ENCODE results near the gene SOX5.
"Not testable (repeated sequence)": the region's sequence is repeated elsewhere in the genome, so short reads cannot be mapped to it uniquely, and the experiment has no call there.

SOX5 gene

DNA sequence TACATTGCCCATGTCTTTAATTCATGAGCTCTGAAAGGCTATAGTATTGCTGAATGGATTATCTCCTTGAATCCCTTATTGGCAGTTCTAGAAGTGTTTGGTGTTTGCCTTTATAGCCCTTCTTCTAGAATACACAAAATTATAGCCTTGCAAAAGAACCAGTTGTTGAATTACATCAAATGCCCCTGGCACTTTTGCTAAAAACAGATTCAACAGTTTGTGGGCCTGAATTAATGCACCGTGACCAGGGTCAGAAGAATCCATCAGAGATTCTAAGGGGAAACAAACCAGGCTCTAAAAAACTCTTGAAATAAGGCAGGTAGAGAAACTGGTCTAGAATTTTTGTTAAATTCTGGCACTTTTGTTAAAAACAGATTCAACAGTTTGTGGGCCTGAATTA, 197.8 kb downstream of the SOX5 start:
- no peak for DNase-seq

DNA sequence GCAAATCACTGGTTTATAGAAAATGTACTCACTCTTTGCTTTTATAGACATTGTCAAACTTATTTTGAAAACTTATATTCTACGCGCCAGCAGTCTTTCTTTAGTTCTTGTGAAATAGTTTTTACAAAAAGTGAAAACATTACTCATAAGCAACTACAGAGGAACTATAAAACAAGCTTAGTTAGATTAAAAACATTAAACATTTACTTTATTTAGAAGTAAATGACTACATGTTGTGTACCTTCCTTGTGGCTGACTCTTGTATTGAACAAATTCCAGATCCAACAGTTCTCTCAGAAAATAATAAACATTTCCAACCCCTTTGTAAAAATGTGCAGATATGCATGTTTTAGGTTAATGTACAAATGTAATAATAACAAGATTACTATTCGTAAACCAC, 198.5 kb downstream of the SOX5 start:
- DNase-seq, result no peak

DNA sequence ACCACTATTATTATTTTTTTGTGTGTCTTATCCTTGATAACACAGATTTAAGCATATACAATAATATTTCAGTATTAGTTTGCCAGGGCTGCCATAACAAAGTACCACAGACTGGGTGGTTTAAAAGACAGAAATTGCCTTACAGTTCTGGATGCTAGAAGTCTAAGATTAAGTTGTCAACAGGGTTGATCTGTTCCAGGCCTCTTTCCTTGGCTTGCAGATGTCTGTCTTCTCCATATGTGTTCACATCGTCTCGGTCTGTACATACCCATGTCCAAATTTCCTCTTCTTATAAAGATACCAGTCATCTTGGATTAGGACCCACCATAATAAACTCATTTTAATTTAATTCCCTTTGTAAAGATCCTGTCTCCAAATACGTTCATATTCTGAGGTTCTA, 204.8 kb downstream of the SOX5 start:
- DNase-seq, result no peak

DNA sequence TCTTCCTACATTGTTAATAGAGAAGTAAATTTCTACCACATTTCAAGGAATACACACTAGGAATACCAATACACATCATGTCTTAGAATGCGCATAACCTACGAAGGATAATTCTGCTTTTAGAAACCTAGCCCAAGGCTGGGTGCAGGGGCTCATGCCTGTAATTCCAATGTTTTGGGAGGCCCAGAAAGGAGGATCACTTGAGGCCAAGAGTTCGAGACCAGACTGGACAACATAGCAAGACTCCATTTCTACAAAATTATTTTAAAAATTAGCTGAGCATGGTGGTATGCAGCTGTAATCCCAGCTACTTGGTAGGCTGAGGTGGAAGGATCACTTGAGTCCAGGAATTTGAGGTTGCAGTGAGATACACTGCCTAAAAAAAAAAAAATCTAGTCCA, 206.9 kb downstream of the SOX5 start:
- no peak for DNase-seq

DNA sequence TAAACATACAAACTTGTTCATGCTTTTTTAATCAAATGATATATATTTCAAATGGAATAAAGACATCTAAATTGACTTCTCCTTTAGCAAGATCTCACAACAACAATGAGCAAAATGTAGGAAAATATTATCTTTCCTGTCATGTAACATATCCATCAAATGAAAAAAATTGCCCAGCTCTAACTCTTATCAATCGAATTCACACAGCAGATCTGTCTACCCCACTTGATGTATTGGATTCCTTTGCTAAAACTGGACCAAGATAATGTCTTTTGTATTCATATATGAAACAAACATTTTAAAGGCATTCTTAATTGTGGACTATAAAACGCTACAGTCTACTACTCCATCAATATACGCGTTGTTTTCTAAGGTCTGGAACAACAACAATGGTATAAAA, 218.0 kb downstream of the SOX5 start:
- no peak for DNase-seq

DNA sequence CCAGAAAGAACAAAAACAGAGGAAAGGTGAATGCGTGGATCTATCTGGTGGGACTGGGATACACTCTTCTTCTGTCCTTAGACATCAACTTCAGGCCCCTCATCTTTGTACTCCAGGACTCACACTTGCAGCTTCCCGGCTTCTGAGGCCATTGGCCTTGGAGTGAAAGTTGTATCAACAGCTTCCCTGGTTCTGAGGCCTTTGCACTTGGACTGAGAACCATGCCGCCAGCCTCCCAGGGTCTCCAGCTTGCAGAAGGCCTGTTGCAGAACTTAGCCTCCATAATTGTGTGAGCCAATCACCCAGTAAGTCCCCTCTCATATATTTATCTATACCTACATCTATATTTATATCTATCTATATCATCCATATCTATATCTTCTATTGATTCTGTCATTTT, 218.4 kb downstream of the SOX5 start:
- DNase-seq, result no peak

DNA sequence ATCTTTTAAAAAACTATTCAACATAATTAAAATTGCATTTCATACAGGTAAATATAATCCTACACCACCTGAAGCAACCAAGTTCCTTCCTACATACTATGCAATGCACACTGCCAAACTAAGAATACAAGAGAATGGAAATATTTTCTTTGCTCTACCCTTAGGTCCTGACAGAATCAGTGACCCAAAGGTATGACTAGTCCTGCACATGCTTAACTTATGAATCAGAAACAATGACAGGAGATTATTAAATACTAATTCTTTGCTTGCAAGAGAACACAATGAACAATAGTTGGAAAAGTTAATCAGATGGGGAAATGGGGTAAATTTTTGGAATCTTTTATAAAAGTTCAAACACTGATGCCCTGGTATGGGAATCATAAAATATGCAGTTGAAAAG, 220.1 kb downstream of the SOX5 start:
- DNase-seq, result no peak

DNA sequence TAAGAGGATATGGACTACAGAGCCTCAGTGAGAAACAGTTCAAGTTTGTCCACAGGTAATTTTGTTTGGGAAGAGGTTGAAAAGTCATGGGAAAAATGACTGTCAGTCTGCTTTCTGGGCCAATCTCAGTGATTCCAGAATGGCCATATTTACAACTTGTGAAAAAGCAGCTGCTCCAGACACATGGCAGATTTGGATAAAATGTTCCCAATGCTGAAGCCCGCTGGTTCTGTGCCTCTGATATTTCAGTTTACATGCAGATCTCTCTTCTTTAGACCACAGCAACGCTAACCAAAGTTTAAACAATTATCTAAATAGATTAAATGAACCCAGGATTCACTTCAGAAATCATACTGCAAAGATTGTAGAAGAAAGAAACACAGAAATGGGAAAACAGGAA, 222.8 kb downstream of the SOX5 start:
- DNase-seq, result no peak

DNA sequence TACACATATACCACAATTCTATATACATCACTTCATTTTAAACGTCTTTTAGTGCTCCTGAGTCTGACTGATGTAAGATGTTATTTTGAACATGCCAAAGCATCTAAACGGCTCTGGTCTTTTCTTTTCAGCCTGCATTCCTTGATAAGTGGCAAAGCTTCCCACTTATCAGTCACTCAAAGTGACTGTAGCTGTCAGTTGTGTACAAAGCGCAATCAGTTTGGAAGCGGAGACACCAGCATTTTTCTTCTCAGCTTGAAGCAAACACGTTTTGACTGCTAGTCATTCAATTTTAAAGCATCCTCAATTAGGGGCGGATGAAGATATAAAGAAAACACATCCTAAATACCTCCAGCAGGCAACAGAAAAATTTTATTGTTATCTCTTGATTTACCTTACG, 226.8 kb downstream of the SOX5 start:
- no peak for DNase-seq

DNA sequence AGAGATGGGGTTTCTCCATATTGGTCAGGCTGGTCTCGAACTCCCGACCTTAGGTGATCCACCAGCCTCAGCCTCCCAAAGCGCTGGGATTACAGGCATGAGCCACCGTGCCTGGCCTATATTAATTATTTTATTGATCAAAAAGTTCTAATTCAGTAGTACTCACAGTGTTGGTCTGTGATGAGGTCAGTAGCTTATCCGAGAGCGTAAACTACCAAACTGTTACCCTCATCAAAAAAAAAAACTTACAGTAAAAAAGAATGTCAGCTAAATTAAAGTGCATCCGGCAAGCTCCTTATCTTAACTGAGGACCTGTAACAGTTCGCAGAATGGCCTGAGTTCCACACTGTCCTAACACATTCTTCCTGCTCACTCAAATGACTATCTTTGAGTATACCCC, 228.2 kb downstream of the SOX5 start:
- no peak for DNase-seq

DNA sequence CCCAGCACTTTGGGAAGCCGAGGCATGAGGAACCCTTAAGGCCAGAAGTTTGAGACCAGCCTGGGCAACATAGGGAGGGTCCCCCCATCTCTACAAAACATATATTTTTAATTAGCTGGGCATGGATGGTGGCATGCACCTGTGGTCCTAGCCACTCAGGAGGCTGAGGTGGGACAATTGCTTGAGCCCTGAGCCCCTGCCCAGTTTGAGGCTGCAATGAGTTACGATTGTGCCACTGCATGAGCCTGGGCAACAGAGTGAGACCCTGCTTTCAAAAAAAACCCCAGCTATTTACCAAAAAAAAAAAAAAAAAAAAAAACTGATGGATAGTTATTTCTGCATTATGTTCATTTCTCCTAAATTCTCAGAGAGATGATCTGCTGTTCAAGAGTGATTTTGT, 230.0 kb downstream of the SOX5 start:
- no peak for DNase-seq

DNA sequence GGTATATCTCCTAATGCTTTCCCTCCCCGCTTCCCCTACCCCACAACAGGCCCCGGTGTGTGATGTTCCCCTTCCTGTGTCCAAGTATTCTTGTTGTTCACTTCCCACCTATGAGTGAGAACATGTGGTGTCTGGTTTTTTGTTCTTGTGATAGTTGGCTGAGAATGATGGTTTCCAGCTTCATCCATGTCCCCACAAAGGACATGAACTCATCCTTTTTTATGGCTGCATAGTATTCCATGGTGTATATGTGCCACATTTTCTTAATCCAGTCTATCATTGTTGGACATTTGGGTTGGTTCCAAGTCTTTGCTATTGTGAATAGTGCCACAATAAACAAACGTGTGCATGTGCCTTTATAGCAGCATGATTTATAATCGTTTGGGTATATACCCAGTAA, 239.1 kb downstream of the SOX5 start:
- not testable (repeated sequence) for DNase-seq

DNA sequence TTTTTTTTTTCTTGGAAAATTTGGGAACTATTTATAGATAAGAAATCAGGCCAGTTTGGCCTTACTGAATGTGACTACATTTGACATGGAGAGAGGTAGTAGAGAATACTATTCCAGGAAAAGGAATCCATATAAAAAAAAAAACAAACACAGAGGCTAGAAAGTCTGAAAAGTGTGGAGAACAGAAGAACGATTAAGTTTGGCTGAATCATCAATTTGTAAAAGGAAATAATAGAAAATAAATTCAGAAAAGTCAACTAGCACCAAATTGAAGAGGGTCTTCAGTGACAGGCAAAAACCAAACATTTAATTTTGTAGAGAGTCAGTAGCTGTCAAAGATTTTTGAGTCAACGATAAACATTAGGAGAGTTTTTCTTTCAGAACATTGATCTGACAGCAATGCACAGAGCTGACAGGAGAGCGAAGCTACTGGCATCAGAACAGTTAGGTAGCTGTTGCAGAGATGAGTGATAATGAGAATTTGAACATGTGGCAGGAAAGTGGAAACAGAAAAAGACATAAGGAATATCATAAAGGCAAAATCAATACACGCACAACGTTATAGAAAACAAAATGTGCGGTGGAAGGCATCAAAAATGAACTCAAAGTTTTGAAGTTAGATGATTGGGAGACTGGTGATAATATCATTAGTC, 241.2 kb downstream of the SOX5 start:
- no peak for DNase-seq

DNA sequence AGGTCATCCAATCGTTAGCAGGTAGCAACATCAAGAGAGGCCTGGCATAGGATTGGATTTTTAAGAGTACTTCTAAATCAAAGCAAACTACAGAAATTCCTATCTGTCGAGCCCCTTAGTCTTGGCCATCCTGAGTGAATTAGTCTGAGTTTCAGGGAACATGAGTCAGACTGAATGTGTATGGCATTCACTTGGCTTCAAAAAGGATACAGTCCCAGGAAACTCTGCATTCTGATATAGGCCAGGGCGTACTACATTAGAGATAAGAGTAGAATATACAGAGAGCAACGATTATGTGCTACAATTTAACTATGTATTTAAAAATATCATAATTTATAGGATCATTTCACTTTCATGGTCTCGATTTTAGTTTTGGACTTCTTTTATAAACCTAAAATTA, 242.2 kb downstream of the SOX5 start:
- no peak for DNase-seq

DNA sequence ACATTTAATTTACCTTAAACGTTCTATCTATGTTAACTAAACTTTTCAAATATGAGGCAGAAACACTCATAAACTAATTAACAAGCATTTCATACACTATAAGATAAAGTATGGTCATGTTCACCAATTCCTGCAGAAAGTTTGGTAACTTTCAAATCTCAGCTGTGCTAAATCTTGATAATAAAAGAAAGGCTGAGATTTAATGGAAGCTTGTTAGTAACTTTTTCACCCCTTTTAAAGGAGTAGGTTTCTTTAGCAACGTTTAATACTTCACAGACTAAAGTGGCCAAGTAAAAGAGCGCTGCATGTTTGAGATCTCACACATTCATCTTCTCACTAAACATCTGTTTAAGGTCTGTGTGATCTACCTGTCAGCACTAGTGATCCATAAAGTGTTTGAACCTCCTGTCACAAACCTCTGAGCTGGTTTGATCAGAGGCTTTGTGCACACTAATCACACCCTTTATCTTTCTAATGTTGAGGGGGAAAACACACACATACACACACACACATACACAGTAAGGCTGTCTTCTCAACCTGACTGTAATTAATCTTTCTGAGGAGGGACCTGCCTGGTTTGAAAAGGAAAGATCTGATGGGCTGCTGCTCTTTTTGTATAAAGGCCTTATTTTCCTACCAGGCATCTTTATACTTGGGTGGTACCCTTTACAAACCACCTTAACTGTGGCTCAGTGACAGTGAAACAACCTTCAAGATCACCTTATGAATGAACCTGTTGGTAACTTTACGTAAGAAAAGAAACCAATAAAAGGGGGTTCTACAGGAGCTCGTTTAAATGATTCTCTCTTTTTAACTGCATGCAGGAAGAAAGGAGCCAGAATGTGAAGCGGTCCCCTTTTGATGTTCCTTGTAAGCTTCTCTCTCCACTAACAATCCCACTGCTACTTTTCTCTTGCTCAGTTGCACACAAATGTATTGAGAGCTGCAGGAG, 244.2 kb downstream of the SOX5 start:
- DNase-seq, result no peak

DNA sequence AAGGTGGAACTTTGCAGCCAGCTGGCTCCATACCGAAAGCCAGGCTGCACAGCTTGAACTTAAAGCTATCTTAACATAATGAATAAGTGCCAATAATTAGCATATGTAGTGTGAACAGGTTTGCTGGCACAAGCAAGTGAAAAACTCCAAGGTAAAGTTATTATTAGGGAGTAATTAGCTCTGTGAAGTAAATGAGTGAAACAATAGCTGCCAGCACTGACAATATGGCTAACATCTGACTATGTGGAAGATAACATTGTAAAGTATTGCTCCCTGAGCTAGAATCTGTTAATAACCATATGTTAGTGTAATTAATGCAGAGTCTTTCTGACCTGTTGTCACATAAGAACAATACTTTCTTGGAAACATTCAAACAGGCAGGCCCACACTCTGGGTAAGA, 246.4 kb downstream of the SOX5 start:
- no peak for DNase-seq

DNA sequence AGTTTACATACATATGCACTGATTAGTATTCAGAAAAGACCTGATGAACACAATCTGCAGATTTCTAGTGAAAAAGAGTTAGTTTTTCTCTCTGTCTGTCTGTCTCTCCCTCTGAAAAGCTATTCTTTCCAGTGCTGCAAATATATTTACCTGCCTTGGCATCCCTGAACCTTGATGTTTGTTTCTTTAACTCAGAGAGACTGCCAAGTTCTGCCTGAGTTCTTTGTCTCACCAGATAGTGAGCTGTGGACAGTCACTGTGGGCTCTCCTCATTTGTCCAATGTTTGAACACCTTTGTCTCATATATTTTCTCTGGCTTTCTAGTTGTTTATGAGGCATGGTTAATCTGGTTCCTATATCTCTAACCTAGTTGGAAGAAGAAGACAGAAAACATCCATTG, 250.4 kb downstream of the SOX5 start:
- DNase-seq, result no peak

DNA sequence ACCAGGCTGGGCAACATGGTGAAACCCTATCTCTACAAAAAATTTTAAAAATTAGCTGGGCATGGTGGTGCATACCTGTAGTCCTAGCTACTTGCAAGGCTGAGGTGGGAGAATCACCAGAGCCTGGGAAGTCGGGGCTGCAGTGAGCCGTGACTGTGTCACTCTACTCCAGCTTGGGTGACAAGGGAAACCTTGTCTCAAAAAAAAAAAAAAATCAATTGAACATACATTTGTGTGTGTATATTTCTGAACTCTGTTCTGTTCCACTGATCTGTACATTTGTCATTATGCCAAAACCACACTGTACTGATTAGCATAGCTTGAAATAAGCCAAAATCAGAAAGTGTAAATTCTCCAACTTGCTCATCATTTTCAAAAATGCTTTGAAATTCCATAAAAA, 254.6 kb downstream of the SOX5 start:
- DNase-seq, result no peak

DNA sequence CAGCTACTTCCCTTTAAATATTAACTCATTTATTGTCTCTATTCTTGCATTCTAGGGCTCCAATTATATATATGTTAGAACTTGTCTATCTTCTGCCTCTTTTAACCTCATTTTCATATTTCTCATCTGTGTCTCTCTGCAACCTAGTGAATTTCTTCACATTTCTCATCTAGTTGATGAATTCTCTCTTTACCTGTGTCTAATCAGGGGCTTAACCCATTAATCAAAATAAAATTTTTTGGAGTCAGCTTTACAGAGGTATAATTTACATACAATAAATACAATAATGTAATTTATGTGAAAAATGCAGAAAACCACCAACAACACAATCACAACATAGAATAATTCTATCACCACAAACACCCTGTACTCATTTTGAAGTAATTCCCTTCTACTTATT, 255.2 kb downstream of the SOX5 start:
- DNase-seq, result no peak

DNA sequence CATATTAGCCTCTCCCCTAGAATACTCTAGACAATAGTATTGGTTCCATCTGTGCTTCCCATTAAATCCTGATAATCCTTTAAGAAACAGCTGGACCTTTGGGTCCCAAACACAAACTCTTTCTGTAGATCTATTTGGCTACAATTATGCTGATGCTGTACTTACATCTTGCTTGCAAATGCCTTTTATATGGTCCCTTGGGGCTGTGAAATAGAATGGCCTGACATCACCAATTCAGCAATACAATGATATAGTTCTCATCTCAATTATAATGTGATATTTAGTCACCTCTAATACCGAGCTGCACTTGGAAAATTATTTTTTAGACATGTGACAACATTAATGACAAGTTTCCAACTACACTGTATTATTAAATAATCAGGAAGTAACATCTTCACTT, 261.5 kb downstream of the SOX5 start:
- DNase-seq, result no peak

DNA sequence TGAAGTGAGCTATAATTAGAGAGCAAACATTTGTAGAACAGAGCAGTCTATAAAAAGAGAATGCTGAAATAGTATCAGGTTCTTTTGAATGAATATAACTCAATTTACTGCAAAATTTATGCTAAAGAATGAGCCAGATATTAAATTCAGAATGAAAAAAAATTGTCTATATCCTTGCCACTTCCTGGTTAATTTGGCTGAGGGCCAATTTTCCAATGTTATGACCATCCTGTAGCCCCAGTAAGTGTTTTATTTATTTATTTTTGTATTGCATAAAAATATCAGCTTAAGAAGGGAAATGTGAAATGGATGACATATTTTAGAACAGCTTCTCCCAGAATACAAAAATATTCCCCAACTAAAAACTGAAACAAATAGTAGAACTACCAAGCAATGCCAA, 263.4 kb downstream of the SOX5 start:
- no peak for DNase-seq

DNA sequence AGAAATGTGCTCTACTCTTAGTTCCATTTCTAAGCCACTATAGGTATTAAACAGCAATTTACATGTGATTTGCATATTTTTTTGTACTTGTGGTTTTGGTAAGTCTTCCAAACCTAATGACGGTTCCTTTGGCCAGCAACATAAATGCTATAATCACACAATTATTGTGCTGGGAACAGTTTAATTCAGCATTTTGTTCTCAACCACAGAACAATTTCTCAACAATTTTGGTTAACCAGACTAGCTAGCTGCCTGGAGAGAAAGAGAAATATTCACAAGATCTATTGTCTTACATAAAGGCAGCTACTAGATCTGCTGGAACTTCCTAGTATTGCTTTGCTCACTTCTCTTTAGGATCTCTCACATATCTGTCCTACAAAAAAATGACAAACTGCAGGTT, 265.3 kb downstream of the SOX5 start:
- DNase-seq, result no peak

DNA sequence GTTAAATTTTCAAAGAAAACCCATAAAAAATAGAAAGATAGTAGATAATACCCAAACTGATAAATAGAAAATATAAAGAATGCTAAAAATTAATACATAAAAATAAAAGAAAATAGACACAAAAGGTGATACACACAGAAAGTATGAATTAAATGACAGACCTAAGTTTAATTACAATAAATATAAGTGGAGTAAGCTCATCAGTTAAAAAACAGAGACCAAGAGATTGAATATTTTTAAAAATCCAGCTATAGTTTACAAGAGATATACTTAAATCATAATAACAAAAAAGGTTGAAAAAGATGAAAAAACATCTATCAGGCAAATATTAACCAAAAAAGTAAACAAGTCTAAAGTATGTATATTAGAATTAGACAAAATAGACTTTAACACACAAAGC, 268.2 kb downstream of the SOX5 start:
- DNase-seq, result no peak

DNA sequence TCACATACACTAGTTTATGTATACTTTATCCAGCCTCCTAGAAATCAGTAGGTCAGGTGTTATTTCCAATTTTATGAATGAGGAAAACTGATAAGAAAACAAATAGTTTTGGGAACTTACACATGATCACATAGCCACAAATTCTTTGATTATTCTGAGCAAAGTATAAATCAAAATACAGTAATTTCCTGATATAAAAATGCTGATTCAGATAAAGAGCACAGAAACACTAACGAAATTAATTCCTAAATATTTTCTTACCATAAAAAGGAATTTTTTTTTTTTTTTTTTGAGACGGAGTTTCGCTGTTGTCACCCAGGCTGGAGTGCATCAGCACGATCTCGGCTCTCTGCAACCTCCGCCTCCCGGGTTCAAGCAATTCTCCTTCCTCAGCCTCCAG, 275.4 kb downstream of the SOX5 start:
- no peak for DNase-seq

DNA sequence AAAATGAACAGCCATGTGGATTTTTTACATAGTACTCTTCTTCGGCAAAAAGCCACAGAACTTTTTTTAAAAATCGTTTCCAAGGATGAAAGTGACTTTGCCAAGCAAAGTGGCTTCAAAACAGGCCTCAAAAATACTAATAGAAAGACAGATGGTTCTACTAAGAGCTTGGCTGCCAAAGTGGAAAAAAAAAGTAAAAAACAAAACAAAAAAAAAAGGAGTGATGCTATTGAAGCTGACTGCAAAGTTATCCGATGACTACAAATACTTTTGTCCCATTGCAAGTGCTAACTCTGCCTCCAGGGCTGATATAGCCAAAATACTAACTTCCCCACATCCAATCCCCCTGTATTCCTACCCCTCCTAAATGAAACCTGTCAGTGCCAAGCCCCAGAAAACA, 277.6 kb downstream of the SOX5 start:
- DNase-seq, result no peak
